Panc1 (cell line): Measurements from ENCODE around the gene NARF. TPM values are rescaled to one million over a fixed set of nuclear protein-coding genes. Genes with fewer than 3 reads are reported as not detected.

Experiments
- ATAC-seq: fragments of 200-7000 bp; cut with Tn5 transposase; 2 replicates; pipeline ENCODE4 v1.9.1; 2020; ENCODE audit warnings: mild to moderate bottlenecking, moderate library complexity
- BruUV-seq: library from RNA; stranded (reverse); fragments of 400-500 nt; replicated peaks from 2 replicates; lab custom pipeline; 2021; lab: Mats Ljungman, UMichigan
- CTCF ChIA-PET: fragments of 300-600 bp; sonication (Branson Sonifier 250); formaldehyde crosslinking; loops from one replicate; lab custom pipeline; 2022; ENCODE audit warnings: antibody characterized with exemption; lab: Charles Lee
- POLR2A ChIA-PET: fragments of 300-600 bp; sonication (Branson Sonifier 250); formaldehyde crosslinking; loops from one replicate; lab custom pipeline; 2022; ENCODE audit warnings: antibody characterized with exemption; lab: Charles Lee
- DNase-seq: peaks from one replicate; pipeline ENCODE4 v3.0.0-alpha.2; 2010; ENCODE audit warnings: low read depth, low spot score
- H3K27ac ChIP-seq: 2 replicates; pipeline ENCODE4 v1.5.1; 2011; ENCODE audit warnings: mild to moderate bottlenecking, low read length, inconsistent platforms
- H3K27me3 ChIP-seq: fragments of 200-500 bp; sonication (Bioruptor generic); 2 replicates; pipeline ENCODE4 v1.6.0; 2014; ENCODE audit warnings: low read length, inconsistent platforms; ENCODE audit not compliant: control insufficient read depth, insufficient read depth
- H3K36me3 ChIP-seq: fragments of 200-500 bp; sonication (Bioruptor generic); 2 replicates; pipeline ENCODE4 v1.5.1; 2014; ENCODE audit warnings: inconsistent platforms, mild to moderate bottlenecking, low read length, moderate library complexity; ENCODE audit not compliant: control insufficient read depth, insufficient read depth
- H3K4me1 ChIP-seq: 2 replicates; pipeline ENCODE4 v1.5.1; 2011; ENCODE audit warnings: inconsistent platforms, mild to moderate bottlenecking, low read length, moderate library complexity; ENCODE audit not compliant: control insufficient read depth, insufficient read depth
- H3K4me3 ChIP-seq, 2 experiments: 2 replicates each; pipeline ENCODE4 v1.5.1; 2011 to 2012; ENCODE audit warnings: low read depth in 2 of 2, low read length in 2 of 2, mild to moderate bottlenecking in 2 of 2, inconsistent platforms in 1 of 2, moderate library complexity in 1 of 2
- H3K9me3 ChIP-seq: fragments of 200-500 bp; sonication (Bioruptor generic); 2 replicates; pipeline ENCODE4 v1.5.1; 2014; ENCODE audit warnings: low read depth, mild to moderate bottlenecking, inconsistent platforms, low read length, moderate library complexity; ENCODE audit not compliant: control insufficient read depth, insufficient read depth
- POLR2AphosphoS5 ChIP-seq: IDR thresholded peaks from 2 replicates; pipeline ENCODE4 v1.6.1; 2012; ENCODE audit warnings: mild to moderate bottlenecking, low read depth, low read length, moderate library complexity
- SIN3A ChIP-seq: IDR thresholded peaks from 2 replicates; pipeline ENCODE4 v1.6.1; 2012; ENCODE audit warnings: low read depth, mild to moderate bottlenecking, low read length, moderate library complexity, borderline replicate concordance; ENCODE audit not compliant: insufficient read depth
- TCF7L2 ChIP-seq: IDR thresholded peaks from 2 replicates; pipeline ENCODE4 v1.6.1; 2011; ENCODE audit warnings: mild to moderate bottlenecking, low read depth, low read length, inconsistent platforms
- in situ Hi-C: cut with HindIII; loops from 2 replicates; pipeline ENCODE4 v1.10.0; 2016; ENCODE audit warnings: low sequenced_read_pairs, low pct_unique_long_range_greater_than_20kb
- intact Hi-C: fragments of 100-400 bp; cut with micrococcal nuclease; formaldehyde crosslinking; loops from one replicate; pipeline ENCODE4 v1.10.0; 2022; ENCODE audit not compliant: unreplicated experiment
- total RNA-seq: library from RNA; stranded (reverse); gene quantifications from one replicate; pipeline ENCODE4 v1.2.1, GENCODE V29; 2021; ENCODE audit not compliant: unreplicated experiment
- TF ChIP-seq, protein P1 (sequence below): fragments of 450-650 bp; IDR thresholded peaks from 2 replicates; pipeline ENCODE4 v1.5.1; 2017; ENCODE audit warnings: mild to moderate bottlenecking
- TF ChIP-seq, protein P2 (sequence below), 2 experiments: IDR thresholded peaks; 2 replicates each; pipeline ENCODE4 v1.6.1; 2011 to 2012; ENCODE audit warnings: low read depth in 2 of 2, control low read depth in 1 of 2, low read length in 1 of 2, mild to moderate bottlenecking in 1 of 2, moderate library complexity in 1 of 2; ENCODE audit not compliant: insufficient read depth in 1 of 2

Gene NARF
- total RNA-seq, 1 experiment from 2014 or later, result 60.9 TPM

DNA sequence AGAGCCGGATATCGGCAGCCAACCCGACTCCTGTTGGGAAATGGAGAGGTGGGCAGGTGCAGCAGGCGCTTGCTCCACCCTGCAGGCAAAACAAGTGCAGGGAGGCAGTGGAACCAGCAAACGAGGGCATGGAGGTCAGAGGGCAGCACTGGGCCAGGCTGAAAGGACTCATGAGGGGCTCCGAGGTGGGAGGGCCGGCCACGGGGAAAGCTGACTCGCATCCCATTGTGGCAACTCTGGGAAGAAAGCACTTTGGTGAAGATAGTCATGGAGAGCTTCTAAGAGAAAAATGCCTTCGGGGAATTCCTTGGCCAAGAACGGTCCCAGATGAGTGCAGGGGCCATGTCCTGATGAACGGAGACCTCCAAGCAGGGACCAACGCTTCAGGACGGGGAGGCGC, 12.4 kb upstream of the NARF start:
- CTCF ChIA-PET, result interaction anchor here (0.6 kb wide), 2 partner anchors 23 to 101 kb away, joined by 5 to 6 read pairs; no protein-coding TSS in a partner anchor
- no TSS peak for BruUV-seq
- no peaks in the 10 kb centered on the region for H3K9me3 ChIP-seq
- DNase-seq, result no peak
- peaks cover 23% of the 10 kb centered on the region for H3K4me1 ChIP-seq
- intact Hi-C loops, result no loop called here
- H3K27me3 ChIP-seq, result no peaks in the 10 kb centered on the region
- no peak overlapping the region for H3K4me3 ChIP-seq
- POLR2A ChIA-PET, result no interaction called here
- no peaks in the 10 kb centered on the region; the same call in 1 of the 2 replicates for H3K36me3 ChIP-seq
- ATAC-seq, result no peak
- no peak overlapping the region; the same call in 1 of the 2 replicates for H3K27ac ChIP-seq
- TF ChIP-seq POLR2AphosphoS5 (no peak), TCF7L2 (no peak), SIN3A (no peak)
- TF ChIP-seq, protein P1, sequence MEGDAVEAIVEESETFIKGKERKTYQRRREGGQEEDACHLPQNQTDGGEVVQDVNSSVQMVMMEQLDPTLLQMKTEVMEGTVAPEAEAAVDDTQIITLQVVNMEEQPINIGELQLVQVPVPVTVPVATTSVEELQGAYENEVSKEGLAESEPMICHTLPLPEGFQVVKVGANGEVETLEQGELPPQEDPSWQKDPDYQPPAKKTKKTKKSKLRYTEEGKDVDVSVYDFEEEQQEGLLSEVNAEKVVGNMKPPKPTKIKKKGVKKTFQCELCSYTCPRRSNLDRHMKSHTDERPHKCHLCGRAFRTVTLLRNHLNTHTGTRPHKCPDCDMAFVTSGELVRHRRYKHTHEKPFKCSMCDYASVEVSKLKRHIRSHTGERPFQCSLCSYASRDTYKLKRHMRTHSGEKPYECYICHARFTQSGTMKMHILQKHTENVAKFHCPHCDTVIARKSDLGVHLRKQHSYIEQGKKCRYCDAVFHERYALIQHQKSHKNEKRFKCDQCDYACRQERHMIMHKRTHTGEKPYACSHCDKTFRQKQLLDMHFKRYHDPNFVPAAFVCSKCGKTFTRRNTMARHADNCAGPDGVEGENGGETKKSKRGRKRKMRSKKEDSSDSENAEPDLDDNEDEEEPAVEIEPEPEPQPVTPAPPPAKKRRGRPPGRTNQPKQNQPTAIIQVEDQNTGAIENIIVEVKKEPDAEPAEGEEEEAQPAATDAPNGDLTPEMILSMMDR, result no peak
- TF ChIP-seq, protein P2, sequence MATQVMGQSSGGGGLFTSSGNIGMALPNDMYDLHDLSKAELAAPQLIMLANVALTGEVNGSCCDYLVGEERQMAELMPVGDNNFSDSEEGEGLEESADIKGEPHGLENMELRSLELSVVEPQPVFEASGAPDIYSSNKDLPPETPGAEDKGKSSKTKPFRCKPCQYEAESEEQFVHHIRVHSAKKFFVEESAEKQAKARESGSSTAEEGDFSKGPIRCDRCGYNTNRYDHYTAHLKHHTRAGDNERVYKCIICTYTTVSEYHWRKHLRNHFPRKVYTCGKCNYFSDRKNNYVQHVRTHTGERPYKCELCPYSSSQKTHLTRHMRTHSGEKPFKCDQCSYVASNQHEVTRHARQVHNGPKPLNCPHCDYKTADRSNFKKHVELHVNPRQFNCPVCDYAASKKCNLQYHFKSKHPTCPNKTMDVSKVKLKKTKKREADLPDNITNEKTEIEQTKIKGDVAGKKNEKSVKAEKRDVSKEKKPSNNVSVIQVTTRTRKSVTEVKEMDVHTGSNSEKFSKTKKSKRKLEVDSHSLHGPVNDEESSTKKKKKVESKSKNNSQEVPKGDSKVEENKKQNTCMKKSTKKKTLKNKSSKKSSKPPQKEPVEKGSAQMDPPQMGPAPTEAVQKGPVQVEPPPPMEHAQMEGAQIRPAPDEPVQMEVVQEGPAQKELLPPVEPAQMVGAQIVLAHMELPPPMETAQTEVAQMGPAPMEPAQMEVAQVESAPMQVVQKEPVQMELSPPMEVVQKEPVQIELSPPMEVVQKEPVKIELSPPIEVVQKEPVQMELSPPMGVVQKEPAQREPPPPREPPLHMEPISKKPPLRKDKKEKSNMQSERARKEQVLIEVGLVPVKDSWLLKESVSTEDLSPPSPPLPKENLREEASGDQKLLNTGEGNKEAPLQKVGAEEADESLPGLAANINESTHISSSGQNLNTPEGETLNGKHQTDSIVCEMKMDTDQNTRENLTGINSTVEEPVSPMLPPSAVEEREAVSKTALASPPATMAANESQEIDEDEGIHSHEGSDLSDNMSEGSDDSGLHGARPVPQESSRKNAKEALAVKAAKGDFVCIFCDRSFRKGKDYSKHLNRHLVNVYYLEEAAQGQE (IDR thresholded peaks at IDR 0.05; ENCODE audit: insufficient read depth in 1 of 2, low read depth in 2 of 2, low read length in 1 of 2), result no peak
- in situ Hi-C loops, result no loop called here

DNA sequence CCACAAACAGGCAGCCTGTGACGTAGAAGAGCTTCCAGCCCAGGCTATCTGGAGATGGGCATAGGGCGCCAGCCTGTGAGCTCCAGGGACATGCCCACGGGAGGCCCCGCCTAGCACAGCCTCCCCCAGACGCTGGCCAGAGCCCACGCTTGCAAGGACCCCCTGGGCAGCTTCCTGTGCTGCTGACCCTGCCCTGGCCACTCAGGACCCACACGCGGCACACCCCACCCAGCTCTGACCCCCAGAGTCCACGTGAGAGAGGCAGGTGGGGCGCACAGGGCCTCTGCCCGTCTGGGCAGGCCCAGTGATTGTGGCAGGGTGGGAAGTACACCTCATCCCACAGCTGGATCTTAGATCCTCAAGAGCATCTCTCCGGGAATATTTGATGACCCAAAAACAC, 11.9 kb upstream of the NARF start:
- in situ Hi-C loops, result no loop called here
- POLR2A ChIA-PET, result no interaction called here

More for the DNA sequence above, 11.9 kb upstream of the NARF start:
- BruUV-seq, result no TSS peak
- no peak overlapping the region for H3K27ac ChIP-seq
- DNase-seq, result no peak
- no peaks in the 10 kb centered on the region for H3K9me3 ChIP-seq
- intact Hi-C loops, result no loop called here
- CTCF ChIA-PET, result interaction anchor here (0.6 kb wide), 1 partner anchor 100 kb away, joined by 6 read pairs; no protein-coding TSS in a partner anchor
- H3K27me3 ChIP-seq, result no peaks in the 10 kb centered on the region
- H3K4me3 ChIP-seq, result no peak overlapping the region
- peaks cover 25% of the 10 kb centered on the region for H3K4me1 ChIP-seq
- no peak for TF ChIP-seq POLR2AphosphoS5
- TF ChIP-seq, protein P2 (IDR thresholded peaks at IDR 0.05; ENCODE audit: insufficient read depth in 1 of 2, low read depth in 2 of 2, low read length in 1 of 2), result no peak
- TF ChIP-seq, protein P1, result no peak
- no peak for TF ChIP-seq TCF7L2
- TF ChIP-seq SIN3A, result no peak
- ATAC-seq, result no peak
- H3K36me3 ChIP-seq, result no peaks in the 10 kb centered on the region; the same call in 1 of the 2 replicates
